ENCODE measurements around the gene KIF26B.

KIF26B gene

GRCh38 chr1:245211035-245211749, 56.4 kb downstream of the KIF26B start:
- DNase-seq = no peak

GRCh38 chr1:245211761-245212160, 57.0 kb downstream of the KIF26B start:
- no peak for DNase-seq

- no peak for DNase-seq
These were observed 57.5 kb downstream of the KIF26B start for GRCh38 chr1:245212221-245212710.

DNA sequence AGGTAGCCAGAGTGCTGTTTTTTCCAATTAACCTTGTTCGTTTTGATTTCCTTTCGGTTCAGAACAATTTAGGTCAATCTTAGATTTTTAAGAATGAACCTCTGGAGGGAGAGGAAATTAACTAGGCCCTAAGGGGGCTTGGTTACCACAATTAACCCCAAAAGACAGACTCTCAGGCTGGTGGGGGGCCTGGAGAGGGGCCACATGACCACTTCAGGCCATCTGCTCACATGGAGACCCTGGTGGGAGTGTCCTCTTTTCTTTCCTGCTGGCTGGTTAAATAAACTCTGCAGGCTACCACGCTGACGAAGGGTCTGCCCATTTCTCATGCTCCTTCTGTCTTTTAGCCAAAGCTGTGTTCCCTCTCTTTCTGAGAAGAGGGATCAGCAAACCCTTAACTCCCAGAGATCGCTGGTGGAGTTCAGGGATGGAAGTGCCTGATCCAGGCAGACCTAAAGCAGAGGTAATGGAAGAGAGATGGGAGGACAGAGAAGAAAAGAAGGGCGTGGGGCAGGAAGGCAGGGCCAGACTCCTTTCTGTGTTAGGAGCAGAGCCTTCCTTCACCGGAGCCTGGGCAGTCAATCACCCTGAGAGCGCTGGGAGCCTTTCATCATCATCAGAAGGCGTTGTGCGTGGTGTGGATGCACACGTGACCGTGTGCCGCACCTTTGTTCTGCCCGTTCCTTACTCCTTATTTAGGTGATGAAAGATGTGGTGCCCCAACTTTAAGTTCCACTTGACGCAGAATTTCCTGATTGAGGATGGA, 58.5 kb downstream of the KIF26B start:
- DNase-seq = no peak

DNA sequence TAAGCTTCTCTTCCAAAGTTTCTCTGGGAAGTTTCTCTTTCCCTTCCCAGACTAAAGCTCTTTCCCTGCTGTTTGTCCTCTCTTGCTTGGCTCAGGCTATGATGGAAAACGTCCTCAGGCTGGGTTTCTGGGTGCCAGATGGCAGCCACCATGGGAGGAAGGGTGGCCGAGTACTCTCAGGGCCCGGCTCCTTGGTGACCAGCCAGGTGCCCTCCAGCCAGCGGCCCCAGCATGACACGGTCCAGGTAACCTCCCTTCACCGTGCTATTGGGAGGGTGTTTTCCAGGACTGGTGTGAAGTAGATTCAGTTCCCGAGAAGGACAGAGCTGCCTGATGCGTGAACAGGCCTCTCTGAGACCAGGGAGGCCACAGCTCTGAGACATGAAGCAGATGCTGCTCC, 60.3 kb downstream of the KIF26B start:
- no peak for DNase-seq

DNA sequence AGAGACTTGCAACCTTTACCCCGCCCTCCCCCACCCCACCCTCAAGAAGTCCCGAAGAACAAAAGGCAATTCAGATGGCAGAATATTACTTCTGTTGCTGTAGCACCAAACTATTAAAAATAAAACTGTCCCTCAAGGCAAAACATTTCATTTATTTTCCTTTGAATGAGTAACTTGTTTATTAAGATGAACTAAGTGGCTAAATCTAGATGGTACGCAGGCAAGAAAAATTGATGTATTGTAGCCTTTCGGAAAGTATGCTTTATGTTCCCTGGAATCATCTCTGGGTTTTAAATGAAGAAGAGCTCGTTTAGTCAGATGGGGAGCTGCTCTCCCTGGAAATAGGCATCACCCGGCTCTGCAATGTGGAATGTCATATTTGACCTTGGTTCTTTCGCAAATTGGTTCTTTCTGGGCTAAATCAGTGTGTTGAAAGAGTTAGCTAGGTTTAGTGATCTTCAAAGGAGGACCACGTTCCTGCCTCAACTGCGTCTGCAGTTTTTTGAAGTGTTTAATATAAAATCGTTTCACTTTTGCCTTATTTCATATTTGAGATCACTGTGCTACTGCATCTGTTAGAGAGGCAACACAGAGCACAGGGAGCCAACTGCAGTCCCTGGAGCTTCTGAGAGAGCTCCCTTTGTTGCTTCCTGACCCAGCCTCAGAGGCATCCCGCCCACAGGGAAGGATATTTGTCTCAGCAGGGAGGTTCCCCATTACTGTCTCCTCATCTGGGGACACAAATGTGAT, 61.8 kb downstream of the KIF26B start:
- no peak for DNase-seq

- DNase-seq = no peak
These were observed 63.2 kb downstream of the KIF26B start for GRCh38 chr1:245217853-245218608.

DNA sequence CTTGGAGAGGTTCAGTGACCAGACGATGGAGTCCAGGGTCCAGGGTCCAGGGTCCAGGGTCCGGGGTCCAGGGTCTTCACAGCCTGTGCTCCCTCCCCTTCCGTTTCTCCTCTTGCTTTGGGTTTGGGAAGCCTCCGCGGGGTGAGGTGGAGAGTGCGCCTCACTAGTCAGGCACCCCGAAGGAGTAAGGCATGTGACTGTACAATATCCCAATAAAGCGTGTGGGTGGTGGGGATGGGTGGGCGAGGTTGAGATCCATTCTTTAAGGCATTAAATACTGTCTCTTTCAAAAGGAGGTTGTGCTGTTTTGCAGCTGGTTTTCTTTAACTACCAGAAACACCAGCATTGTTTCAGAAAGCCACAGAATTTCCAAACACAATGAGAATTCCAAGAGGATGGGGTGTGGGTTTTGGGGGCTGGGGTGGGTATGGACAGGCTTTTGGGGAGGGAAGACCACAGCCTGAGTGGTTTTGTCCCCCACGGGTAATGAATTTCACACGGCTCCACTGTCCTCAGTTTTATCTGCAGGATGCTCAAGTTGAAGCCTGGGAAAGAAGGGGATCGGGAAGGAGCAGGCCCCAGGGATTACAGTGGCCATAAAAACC, 65.7 kb downstream of the KIF26B start:
- no peak for DNase-seq

DNA sequence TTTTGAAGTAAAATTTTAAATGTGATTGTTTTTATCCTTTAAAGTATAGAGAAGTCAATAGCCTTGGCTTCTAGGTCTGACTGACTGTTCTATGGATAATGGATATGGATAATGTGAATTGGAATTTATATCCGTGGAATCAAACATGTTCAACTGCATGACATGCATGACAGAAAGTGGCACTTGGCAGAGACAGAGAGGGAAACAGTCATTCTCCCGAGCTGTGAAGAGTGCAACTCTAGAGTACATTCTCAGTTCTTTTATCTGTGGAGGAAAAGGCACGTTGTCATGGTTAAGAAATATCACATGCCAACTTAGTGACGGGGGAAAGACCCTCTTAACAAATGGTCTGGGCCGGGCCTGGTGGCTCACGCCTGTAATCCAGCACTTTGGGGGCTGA, 67.0 kb downstream of the KIF26B start:
- no peak for DNase-seq

DNA sequence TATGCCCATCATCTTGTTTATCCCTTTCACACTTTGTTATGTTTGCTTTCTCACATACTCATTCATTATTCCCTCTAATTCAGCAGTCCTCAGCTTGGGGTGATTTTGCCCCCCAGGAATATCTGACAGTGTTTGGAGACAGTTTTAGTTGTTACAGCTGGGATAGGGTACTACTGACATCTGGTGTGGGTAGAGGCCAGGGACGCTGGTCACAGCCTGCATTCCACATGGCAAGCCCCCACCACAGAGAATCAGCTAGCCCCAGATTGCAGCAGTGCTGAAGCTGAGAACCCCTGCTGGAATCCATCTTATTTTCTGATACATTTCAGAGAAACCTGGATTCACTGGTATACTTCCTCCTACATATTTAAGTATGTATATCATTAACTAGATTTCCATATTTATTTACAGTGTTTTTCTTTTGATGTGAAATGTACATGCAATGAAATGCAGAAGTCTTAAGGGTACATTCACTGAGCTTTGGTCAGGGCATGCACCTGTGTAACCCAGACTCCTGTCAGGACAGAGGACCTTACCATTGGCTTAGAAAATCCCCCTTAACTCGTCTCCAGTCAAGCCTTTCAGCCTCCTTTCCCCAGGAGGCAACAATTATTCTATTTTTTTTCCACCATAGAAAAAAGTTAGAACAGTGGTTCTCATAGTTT, 68.3 kb downstream of the KIF26B start:
- DNase-seq = no peak

GRCh38 chr1:245225322-245226202, 70.8 kb downstream of the KIF26B start:
- DNase-seq = no peak

- DNase-seq = no peak
These were observed 71.4 kb downstream of the KIF26B start for GRCh38 chr1:245226203-245226499.

DNA sequence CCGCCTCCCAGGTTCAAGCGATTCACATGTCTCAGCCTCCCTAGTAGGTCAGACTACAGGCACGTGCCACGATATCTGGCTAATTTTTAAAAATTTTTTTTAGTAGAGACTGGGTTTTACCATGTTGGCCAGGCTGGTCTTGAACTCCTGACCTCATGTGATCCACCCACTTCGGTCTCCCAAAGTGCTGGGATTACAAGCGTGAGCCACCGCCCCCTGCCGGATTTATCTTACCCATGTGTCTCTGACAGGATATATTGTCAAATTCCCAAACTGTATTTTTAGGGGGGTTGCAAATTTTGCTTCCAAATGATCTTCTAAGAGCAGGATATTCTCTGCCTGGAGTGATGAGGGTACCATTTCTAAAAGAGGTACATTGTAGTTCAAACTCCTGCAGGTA, 74.3 kb downstream of the KIF26B start:
- no peak for DNase-seq

- no peak for DNase-seq
These were observed 78.1 kb downstream of the KIF26B start for GRCh38 chr1:245232931-245233330.

GRCh38 chr1:245234217-245235081, 79.7 kb downstream of the KIF26B start:
- DNase-seq = no peak

DNA sequence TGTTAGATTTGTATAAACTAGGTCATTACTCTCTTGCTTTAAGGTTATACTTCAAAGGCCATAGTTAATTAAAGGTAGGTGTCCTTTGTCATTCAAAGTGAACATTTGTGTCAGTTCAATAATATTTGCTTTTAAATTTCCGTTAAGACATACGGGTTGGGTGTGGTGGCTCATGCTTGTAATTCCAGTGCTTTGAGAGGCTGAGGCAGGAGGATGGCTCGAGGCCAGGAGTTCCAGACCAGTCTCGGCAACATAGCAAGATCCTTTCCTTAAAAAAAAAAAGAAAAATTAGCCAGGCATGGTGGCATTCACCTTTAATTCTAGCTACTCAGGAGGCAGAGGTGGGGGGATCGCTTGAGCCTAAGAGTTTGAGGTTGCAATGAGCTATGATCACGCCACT, 80.4 kb downstream of the KIF26B start:
- no peak for DNase-seq

DNA sequence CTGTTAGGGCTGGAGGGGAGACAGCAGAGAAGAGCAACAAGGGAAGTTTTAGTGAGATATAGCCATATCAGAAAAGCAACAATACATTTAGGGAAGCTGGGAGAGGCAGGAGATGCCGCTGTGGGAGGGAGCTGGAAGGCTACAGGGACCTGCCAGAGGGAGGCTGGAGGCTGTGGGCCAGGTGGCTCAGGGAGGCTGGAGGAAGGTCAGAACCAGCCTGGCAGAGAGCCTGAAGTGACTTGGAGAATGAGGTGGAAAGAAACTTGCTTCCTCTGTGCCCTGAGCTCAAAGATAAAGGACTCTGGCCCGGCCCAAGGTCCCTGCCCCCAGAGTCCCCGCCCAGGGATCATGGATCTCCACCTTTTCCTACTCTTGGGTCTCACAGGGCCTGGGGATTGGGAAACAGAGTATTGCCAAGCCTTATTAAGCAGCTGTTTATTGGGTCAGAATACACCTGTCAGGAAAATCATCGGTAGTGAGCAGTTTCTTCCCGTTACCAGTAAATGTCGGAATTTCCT, 85.9 kb downstream of the KIF26B start:
- DNase-seq = no peak

DNA sequence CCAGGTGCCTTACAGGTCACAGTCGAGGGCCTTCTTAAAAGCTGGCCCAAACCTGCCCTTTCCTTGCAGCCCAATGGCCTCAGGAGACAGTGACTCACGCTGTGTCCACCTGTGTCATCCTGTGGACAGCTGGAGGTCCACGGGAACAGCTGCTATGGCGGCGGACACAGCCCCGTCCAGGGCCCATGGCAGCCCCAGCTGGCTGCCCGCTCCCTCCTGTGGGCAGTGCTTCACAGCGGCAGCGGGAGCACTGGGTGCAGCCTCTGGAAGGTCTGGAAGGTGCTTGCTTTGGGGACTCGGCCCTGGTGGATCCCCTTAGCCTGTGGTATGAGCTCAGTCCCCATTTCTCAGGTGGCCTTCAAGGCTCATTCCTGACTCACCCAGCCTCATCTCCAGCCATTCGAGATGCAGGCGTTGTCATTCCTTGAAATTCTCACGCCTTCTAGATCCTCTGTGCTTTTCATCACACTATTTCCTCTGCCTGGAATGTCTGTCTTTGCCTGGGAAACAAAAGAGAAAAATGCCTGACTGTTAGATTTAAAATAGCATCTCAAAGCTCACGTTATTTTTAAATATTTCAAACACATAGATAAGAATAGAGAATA, 86.8 kb downstream of the KIF26B start:
- DNase-seq = no peak

- no peak for DNase-seq
These were observed 88.2 kb downstream of the KIF26B start for GRCh38 chr1:245242989-245243388.

Measured in stimulated activated CD4-positive, alpha-beta T cell treated with anti-CD3 and anti-CD28 coated beads, Interleukin-4, amount 100 ng/mL, for 24 hours (primary cell).